Neural progenitor cell (in vitro differentiated cells): Measurements from ENCODE around the gene PDE7B. TPM values are rescaled to one million over a fixed set of nuclear protein-coding genes. Genes with fewer than 3 reads are reported as not detected.

Experiments
- DNase-seq: peaks from one replicate; pipeline ENCODE4 v3.0.0-alpha.2; 2016; ENCODE audit warnings: low spot score
- H2AFZ ChIP-seq: fragments of 200-600 bp; sonication (generic); replicated peaks from 2 replicates; pipeline ENCODE4 v1.6.1; 2016; ENCODE audit warnings: antibody characterized with exemption
- H3F3A ChIP-seq: fragments of 200-600 bp; sonication (generic); 2 replicates; pipeline ENCODE4 v1.6.1; 2016; ENCODE audit warnings: antibody characterized with exemption, low read depth
- H3K27ac ChIP-seq: fragments of 200-600 bp; sonication (generic); 2 replicates; pipeline ENCODE4 v1.5.1; 2016; ENCODE audit warnings: mild to moderate bottlenecking
- H3K27me3 ChIP-seq: fragments of 200-600 bp; sonication (generic); 2 replicates; pipeline ENCODE4 v1.6.1; 2016; ENCODE audit warnings: mild to moderate bottlenecking, moderate library complexity
- H3K36me3 ChIP-seq: fragments of 200-600 bp; sonication (generic); 2 replicates; pipeline ENCODE4 v1.5.1; 2016
- H3K4me1 ChIP-seq: fragments of 200-600 bp; sonication (generic); 2 replicates; pipeline ENCODE4 v1.6.1; 2016; ENCODE audit warnings: mixed run types
- H3K4me2 ChIP-seq: fragments of 200-600 bp; sonication (generic); 2 replicates; pipeline ENCODE4 v1.6.1; 2016
- H3K4me3 ChIP-seq: fragments of 200-600 bp; sonication (generic); 2 replicates; pipeline ENCODE4 v1.5.1; 2016
- H3K79me2 ChIP-seq: fragments of 200-600 bp; sonication (generic); 2 replicates; pipeline ENCODE4 v1.6.1; 2016; ENCODE audit warnings: low read depth
- H3K9ac ChIP-seq: fragments of 200-600 bp; sonication (generic); 2 replicates; pipeline ENCODE4 v1.6.1; 2016
- H3K9me3 ChIP-seq: fragments of 200-600 bp; sonication (generic); 2 replicates; pipeline ENCODE4 v1.5.1; 2016; ENCODE audit warnings: low read depth
- H4K20me1 ChIP-seq: fragments of 200-600 bp; sonication (generic); 2 replicates; pipeline ENCODE4 v1.6.1; 2016; ENCODE audit warnings: low read depth
- H3K27ac Mint-ChIP-seq: 3 replicates; pipeline ENCODE4 v1.8.0; 2021; ENCODE audit warnings: mixed read lengths
- H3K27me3 Mint-ChIP-seq: 2 replicates; pipeline ENCODE4 v1.8.0; 2022; ENCODE audit warnings: low read depth, mild to moderate bottlenecking, inconsistent platforms, moderate library complexity, mixed read lengths; ENCODE audit not compliant: insufficient read depth
- H3K36me3 Mint-ChIP-seq: 3 replicates; pipeline ENCODE4 v1.8.0; 2021; ENCODE audit warnings: mixed read lengths
- H3K4me1 Mint-ChIP-seq: 3 replicates; pipeline ENCODE4 v1.8.0; 2021; ENCODE audit warnings: mixed read lengths
- H3K4me3 Mint-ChIP-seq: 3 replicates; pipeline ENCODE4 v1.8.0; 2021; ENCODE audit warnings: mild to moderate bottlenecking, moderate library complexity, mixed read lengths
- H3K9me3 Mint-ChIP-seq: 3 replicates; pipeline ENCODE4 v1.8.0; 2020; ENCODE audit warnings: mixed read lengths
- CTCF ChIP-seq: fragments of 200-600 bp; sonication (generic); IDR thresholded peaks from 2 replicates; pipeline ENCODE4 v1.5.1; 2017; ENCODE audit warnings: antibody characterized with exemption, mild to moderate bottlenecking
- EZH2 ChIP-seq: fragments of 200-600 bp; sonication (generic); IDR thresholded peaks from 2 replicates; pipeline ENCODE4 v1.6.1; 2017; ENCODE audit warnings: antibody characterized with exemption, mild to moderate bottlenecking, moderate library complexity
- EZH2phosphoT487 ChIP-seq: fragments of 200-600 bp; sonication (generic); IDR thresholded peaks from 2 replicates; pipeline ENCODE4 v1.6.1; 2017; ENCODE audit warnings: antibody characterized with exemption
- total RNA-seq: library from RNA; depleted of rRNA; stranded (reverse); fragments of >200 nt; gene quantifications from 2 replicates; pipeline ENCODE4 v1.2.3, GENCODE V29; 2015; ENCODE audit warnings: low replicate concordance

Gene PDE7B
- total RNA-seq, 1 donor from 2014 or later, result 0.04 TPM

- TF ChIP-seq CTCF (no peak), EZH2 (no peak), EZH2phosphoT487 (no peak)
- Mint-ChIP-seq H3K4me3 (no peak overlapping the region), H3K4me1 (peaks cover 14% of the 10 kb centered on the region), H3K27ac (peak overlapping the region; percentile 7), H3K36me3 (no peaks in the 10 kb centered on the region), H3K9me3 (no peaks in the 10 kb centered on the region), H3K27me3 (peaks cover 2% of the 10 kb centered on the region)
- no peak overlapping the region for H3K27ac ChIP-seq
- H3K79me2 ChIP-seq, result no peaks in the 10 kb centered on the region
- H3K9me3 ChIP-seq, result no peaks in the 10 kb centered on the region
- no peak overlapping the region for H2AFZ ChIP-seq
- no peaks in the 10 kb centered on the region for H4K20me1 ChIP-seq
- no peak for DNase-seq
- no peaks in the 10 kb centered on the region for H3K36me3 ChIP-seq
- H3K4me1 ChIP-seq, result peaks cover 12% of the 10 kb centered on the region
- no peaks in the 10 kb centered on the region for H3F3A ChIP-seq
- H3K9ac ChIP-seq, result no peak overlapping the region
- H3K4me3 ChIP-seq, result no peak overlapping the region
- H3K4me2 ChIP-seq, result no peak overlapping the region
- H3K27me3 ChIP-seq, result no peaks in the 10 kb centered on the region
These were observed 185.1 kb downstream of the PDE7B start for GRCh38 chr6:136036601-136037000.

DNA sequence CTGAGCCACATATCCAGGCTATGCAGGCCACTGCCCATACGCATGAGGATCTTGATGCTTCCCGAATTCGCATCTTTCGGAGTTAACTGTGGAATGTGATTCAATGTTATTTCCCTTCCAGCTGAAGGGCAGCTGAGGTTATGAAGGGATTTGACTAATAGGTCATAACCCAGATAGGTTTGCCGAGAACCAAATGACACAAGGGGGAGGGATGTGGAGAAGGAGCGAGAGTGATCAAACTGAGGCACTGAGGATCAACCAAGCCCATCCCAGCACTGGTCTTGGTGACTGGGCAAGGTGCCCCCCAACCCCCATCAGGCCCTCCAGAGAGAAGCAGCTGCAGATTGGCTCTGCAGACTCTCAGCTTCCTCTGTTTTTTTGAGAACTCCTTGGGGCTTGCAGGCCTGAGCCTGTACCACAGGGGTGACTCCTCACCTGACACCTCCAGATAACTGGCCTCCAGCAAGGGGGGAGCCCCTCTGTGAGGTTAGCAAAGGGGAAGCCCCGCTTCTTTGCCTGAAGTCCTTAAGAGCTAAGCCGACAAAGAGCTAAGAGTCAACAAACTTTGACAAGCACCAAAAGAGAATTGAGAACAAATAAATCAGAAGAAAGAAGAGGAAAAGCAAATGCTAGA is 185.9 kb downstream of the PDE7B start:
- Histone ChIP-seq H3K36me3 (no peaks in the 10 kb centered on the region), H3K79me2 (no peaks in the 10 kb centered on the region), H3K27me3 (no peaks in the 10 kb centered on the region), H4K20me1 (no peaks in the 10 kb centered on the region), H3K9ac (no peak overlapping the region), H3K9me3 (no peaks in the 10 kb centered on the region), H3K4me2 (no peak overlapping the region), H2AFZ (peak overlapping the region; percentile 90), H3F3A (no peaks in the 10 kb centered on the region), H3K4me3 (no peak overlapping the region), H3K4me1 (peaks cover 12% of the 10 kb centered on the region), H3K27ac (no peak overlapping the region)
- peak overlapping the region; percentile 81 for H3K27ac Mint-ChIP-seq
- no peak for TF ChIP-seq EZH2
- no peak for TF ChIP-seq CTCF
- TF ChIP-seq EZH2phosphoT487, result no peak
- H3K36me3 Mint-ChIP-seq, result no peaks in the 10 kb centered on the region
- no peaks in the 10 kb centered on the region for H3K9me3 Mint-ChIP-seq
- H3K4me3 Mint-ChIP-seq, result peak overlapping the region; percentile 7
- peaks cover 14% of the 10 kb centered on the region for H3K4me1 Mint-ChIP-seq
- peaks cover 2% of the 10 kb centered on the region for H3K27me3 Mint-ChIP-seq
- no peak for DNase-seq

DNA sequence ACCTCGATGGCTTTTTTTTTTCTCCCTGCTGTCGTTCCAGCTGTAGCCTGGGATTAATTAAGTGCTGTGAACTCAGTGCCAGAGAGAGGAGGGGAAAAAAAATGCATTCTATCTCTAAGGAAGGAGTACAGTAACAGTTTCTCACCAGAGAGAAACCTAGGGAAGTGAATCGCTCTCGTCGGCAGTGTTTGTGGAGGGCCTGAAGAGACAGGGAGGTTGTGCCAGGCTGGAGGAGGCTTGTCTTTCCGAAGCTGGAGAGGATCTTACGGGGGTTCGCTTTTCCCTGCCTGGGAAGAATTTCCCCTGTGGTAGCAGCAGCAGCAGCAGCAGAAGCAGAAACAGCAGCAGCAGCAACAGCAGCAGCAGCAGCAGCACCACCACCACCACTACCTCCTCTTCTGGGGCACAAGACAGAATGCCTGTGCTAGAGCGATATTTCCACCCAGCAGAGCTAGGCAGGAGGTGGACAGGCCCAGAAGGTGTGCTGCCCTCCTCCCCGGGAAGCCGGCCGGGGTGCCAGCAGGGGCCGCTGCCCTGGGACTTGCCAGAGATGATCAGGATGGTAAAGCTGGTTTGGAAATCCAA is 186.5 kb downstream of the PDE7B start:
- Histone ChIP-seq H3K36me3 (no peaks in the 10 kb centered on the region), H2AFZ (peak overlapping the region; percentile 90), H3K27me3 (no peaks in the 10 kb centered on the region), H3K4me1 (peaks cover 12% of the 10 kb centered on the region), H3K9me3 (no peaks in the 10 kb centered on the region), H3K79me2 (no peaks in the 10 kb centered on the region), H3K27ac (no peak overlapping the region), H3F3A (no peaks in the 10 kb centered on the region), H3K9ac (no peak overlapping the region), H3K4me2 (no peak overlapping the region), H4K20me1 (no peaks in the 10 kb centered on the region), H3K4me3 (no peak overlapping the region)
- no peaks in the 10 kb centered on the region for H3K9me3 Mint-ChIP-seq
- H3K27me3 Mint-ChIP-seq, result peaks cover 2% of the 10 kb centered on the region
- no peak for TF ChIP-seq EZH2phosphoT487
- no peak for TF ChIP-seq CTCF
- no peak for TF ChIP-seq EZH2
- no peak for DNase-seq
- no peak overlapping the region for H3K4me3 Mint-ChIP-seq
- peaks cover 14% of the 10 kb centered on the region for H3K4me1 Mint-ChIP-seq
- H3K36me3 Mint-ChIP-seq, result no peaks in the 10 kb centered on the region
- H3K27ac Mint-ChIP-seq, result peak overlapping the region; percentile 81
